Measurements from ENCODE around the gene SGK1. TPM values are rescaled to one million over a fixed set of nuclear protein-coding genes. Genes with fewer than 3 reads are reported as not detected.
"Not testable (repeated sequence)": the region's sequence is repeated elsewhere in the genome, so short reads cannot be mapped to it uniquely, and the experiment has no call there.

The SGK1 gene
- total RNA-seq, 1 donor from 2014 or later = 79.2 TPM

GRCh38 chr6:134238960-134239795, 78.7 kb downstream of the SGK1 start:
- intact Hi-C loops (cut with DNase I) = no loop called here
- DNase-seq (ENCODE audit: low spot score) = no peak

DNA sequence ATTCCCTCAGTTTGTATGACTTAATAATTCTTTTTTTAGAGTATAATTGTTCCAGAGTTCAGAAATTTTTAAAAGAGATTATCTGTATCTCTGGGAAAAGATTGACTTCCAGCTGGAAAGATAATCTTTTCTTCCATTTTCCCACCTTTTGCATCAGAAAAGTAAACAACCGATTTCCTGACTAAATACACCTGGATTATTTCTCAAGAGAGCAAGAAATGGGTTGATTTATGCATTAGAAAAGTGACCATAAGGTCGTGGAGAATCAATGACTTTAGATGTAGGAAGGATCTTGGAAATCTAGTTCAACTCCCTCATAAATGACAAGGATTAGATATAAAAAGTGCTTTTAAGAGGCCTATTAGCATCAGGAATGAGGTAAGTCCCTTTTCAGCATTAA, 79.9 kb downstream of the SGK1 start:
- intact Hi-C loops (cut with DNase I) = no loop called here
- no peak for DNase-seq (ENCODE audit: low spot score)

- intact Hi-C loops (cut with DNase I) = no loop called here
Measured at GRCh38 chr6:134235937-134236751, 81.8 kb downstream of the SGK1 start.

DNA sequence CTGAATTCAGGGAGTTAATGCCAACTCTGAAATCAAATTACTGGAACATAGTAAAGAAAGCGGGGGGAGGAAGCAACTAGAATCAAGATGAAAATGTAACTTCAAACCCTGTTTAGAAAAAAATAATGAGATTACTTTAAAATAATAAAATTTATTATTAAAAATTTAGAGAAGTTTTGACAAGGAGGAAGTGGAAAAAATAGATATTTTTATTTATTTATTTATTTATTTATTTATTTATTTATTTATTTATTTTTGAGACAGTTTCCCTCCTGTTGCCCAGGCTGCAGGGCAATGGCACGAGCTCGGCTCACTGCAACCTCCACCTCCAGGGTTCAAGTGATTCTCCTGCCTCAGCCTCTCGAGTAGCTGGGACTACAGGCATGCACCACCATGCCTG, 82.6 kb downstream of the SGK1 start:
- intact Hi-C loops (cut with DNase I); DNase-seq (ENCODE audit: low spot score): not testable (repeated sequence)

More at GRCh38 chr6:134235937-134236751, 81.8 kb downstream of the SGK1 start:
- no peak for DNase-seq (ENCODE audit: low spot score)

DNA sequence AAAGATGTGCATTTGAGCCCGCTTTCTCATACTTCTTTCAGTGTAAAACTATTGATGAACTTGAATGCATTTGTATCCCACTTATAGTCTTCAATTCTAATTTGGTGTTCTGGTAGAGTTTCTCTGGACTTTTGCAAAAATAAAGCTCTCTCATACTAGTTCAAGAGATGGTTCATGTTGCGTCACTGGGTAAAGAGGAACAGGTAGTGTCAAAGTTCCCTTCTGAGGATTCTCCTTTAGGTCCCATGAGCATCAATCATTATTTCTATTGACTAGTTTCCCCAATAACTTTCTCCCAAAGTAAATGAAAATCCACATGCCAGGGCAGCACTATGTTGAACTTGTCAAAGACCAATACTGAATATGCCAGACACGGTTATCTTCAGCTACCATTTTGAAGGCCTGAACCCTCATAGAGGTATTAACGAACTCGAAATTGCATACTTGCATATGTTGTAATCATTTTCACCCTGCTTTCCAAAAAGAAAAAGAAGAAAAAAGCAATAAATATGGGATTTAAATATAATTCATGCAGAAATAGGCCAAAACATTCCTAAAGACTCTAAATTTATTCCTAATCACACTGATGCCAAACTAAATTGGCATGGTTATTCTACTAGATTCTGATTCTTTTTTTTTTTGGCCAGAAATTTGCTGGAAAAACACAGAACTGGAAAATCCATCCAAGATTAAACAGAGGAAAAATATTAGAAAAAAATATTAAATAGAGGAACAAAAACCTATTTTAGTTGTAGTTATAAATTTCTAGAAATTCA, 84.5 kb downstream of the SGK1 start:
- intact Hi-C loops (cut with DNase I) = no loop called here

DNA sequence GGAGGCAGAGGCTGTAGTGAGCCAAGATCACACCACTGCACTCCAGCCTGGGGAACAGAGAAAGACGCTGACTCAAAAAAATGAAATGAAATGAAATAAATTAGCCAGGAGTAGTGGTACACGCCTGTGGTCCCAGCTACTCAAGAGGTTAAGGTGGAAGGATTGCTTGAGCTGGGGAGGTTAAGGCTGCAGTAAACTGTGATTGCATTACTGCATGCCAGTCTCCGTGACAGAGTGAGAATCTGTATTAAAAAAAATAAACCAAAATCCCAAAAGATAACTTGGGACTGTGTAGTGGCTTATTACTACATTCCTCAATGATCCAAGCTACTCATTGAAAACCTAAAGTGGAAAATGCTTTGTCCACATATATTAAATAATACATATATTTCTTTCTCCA, 87.0 kb downstream of the SGK1 start:
- no peak for DNase-seq (ENCODE audit: low spot score)
- intact Hi-C loops (cut with DNase I) = no loop called here

More for the DNA sequence above, 84.5 kb downstream of the SGK1 start:
- no peak for DNase-seq (ENCODE audit: low spot score)

DNA sequence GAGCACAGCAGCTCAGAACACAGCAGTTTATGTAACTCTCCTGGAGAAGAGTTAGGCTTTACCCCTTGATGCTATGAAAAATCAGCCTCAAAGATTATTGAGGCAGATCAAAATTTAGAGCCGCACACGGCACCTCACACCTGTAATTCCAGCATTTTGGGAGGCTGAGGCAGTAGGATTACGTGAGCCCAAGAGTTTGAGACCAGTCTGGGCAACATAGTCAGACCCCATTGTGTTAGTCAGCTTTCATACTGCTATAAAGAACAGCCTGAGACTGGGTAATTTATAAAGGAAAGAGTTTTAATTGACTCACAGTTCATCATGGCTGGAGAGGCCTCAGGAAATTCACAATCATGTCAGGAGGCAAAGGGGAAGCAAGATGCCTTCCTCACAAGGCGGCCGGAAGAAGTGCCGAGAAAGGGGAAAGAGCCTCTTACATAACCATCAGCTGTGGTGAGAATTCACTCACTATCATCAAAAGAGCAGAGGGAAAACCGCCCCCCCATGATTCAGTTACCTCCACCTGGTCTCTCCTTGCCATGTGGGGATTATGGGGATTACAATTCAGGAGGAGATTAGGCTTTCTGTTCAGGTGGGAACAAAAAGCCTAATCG, 87.7 kb downstream of the SGK1 start:
- peak; percentile 85 for DNase-seq (ENCODE audit: low spot score)
- intact Hi-C loops (cut with DNase I) = no loop called here

GRCh38 chr6:134229520-134229919, 88.4 kb downstream of the SGK1 start:
- intact Hi-C loops (cut with DNase I) = no loop called here
- DNase-seq (ENCODE audit: low spot score) = no peak

GRCh38 chr6:134223796-134224420, 94.0 kb downstream of the SGK1 start:
- intact Hi-C loops (cut with DNase I) = no loop called here
- no peak for DNase-seq (ENCODE audit: low spot score)

DNA sequence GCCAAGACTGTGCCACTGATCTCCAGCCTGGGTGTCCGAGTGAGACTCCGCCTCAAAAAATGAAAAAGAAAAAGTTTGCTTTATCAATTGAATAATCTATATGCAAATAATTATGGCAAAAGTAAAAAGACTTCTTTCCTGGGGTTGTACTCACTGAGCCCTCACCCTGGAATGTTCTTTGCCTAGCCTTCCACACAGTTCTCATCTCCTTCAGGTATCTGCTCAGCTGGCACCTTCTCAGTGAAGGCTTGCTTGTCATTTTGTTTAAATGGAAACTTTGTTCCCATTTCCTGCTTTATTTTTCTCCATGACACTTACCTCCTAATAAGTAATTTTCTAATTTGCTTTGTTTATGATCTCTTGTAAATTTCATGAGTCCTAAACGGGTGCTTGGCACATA, 96.7 kb downstream of the SGK1 start:
- intact Hi-C loops (cut with DNase I) = no loop called here
- no peak for DNase-seq (ENCODE audit: low spot score)

DNA sequence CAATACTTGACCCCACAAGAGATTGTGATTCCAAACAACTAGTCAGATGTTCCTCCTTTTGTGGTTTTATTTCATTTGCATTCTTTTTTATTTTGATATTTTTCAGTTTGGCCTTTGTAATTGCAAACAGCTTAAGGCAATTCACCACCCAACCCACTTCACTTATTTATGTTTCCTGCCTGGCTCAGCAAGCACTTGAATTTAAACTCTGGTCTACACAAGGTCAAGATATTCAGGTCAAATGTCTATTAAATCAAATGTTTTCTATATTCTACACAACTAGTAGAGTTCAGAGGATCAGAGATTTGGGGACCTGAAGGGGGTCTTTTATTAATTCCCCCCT, 100.1 kb downstream of the SGK1 start:
- DNase-seq (ENCODE audit: low spot score) = no peak
- intact Hi-C loops (cut with DNase I) = no loop called here

- no peak for DNase-seq (ENCODE audit: low spot score)
- intact Hi-C loops (cut with DNase I) = no loop called here
Measured at GRCh38 chr6:134217105-134217797, 100.7 kb downstream of the SGK1 start.

DNA sequence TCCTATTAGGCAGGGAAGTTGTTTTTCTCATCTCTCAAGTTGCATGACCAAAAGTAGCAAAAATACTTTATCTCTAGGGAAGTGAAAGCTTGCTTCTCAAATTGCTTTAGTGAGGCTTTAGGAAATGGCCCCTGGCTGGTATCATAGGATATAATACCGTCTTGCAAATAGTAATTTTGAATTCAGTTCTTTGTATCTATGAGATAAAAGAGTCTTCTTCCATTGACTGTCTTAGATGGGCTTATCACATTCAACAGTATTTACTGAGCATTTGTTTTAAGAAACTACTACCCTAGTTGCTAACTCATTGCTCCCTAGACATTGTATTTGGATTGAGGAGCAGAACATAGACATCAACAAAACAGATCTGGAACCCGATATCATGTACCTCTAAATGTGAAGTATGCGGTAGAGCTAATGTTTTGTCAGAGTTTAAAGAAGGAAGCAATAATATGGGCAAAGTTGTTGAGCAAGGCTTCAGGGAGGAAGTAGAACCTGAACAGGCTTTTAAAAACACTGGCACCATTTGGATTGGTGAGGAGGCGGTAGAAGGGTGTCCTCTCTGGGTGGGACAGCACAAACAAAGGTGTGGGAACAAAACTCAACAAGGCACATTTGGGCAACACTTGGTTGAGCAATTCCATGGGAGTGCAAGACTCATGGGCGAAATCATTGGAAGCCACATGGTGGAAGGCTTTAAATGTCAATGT, 101.5 kb downstream of the SGK1 start:
- no peak for DNase-seq (ENCODE audit: low spot score)
- intact Hi-C loops (cut with DNase I) = no loop called here

DNA sequence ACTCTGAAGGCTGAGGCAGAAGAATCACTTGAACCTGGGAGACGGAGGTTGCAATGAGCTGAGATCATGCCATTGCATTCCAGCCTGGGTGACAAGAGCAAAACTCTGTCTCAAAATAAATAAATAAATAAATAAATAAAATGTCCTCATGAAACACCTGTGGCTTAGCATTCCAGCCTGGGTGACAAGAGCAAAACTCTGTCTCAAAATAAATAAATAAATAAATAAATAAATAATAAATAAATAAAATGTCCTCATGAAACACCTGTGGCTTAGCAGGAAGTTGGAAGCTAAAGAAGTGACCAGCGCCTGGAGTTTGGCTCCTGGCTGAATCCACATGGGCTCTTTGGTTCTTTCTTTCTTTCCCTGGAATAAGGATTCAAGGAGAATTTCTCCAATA, 104.5 kb downstream of the SGK1 start:
- intact Hi-C loops (cut with DNase I); DNase-seq (ENCODE audit: low spot score): not testable (repeated sequence)

DNA sequence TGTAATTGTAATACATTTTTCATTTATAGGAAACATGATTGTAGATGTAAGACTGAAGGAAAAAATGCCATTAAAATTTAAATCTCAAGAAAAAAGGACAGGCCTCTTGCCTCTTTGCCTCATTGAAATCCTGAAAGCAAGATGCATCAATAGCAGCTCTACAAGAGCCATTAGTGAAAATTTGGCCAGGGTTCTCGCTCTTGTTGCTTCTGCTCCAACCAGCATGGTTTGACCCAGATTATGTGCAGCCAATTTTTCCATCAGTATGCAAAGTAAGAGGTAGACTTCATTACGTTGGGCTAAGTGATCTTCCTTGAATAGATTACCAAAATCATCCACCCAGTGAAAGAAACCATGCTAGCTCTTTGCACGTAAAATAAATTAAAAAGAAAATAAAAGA, 106.6 kb downstream of the SGK1 start:
- intact Hi-C loops (cut with DNase I) = no loop called here
- no peak for DNase-seq (ENCODE audit: low spot score)

DNA sequence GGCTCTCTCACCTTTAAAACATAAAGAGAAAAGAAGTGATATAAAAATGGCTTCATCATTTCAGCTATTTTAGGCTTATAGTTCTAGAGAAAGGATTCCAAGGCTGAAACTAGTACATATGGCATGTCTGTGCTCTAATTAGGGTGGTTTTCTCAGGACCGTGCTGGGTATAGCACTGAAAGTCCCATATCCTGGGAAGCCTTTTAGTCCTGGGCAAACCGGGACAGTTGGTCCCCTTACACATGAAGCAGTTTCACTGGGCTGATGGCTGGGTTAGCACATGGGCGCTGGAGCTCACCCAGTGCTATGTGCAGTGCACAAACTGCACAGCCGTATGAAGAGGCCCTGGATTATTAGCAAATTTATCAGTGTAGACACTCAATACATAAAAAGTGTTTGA, 110.5 kb downstream of the SGK1 start:
- intact Hi-C loops (cut with DNase I) = no loop called here
- DNase-seq (ENCODE audit: low spot score) = no peak

GRCh38 chr6:134205366-134205765, 112.5 kb downstream of the SGK1 start:
- DNase-seq (ENCODE audit: low spot score) = no peak
- intact Hi-C loops (cut with DNase I) = no loop called here

- intact Hi-C loops (cut with DNase I); DNase-seq (ENCODE audit: low spot score): not testable (repeated sequence)
Measured at GRCh38 chr6:134204759-134205158, 113.2 kb downstream of the SGK1 start.

Measured in cardiac septum (tissue), 1 donor.